GM18519 (cell line): Measurements from ENCODE around the gene CNTROB.

Experiments
- ATAC-seq: cut with Tn5 transposase; IDR thresholded peaks from one replicate; pipeline ENCODE4 v1.9.1; 2021; ENCODE audit warnings: mild to moderate bottlenecking, moderate library complexity; ENCODE audit not compliant: unreplicated experiment, low FRiP score

The CNTROB gene

GRCh38 chr17:7977805-7978204 is 45.8 kb downstream of the CNTROB start:
- ATAC-seq: no peak

DNA sequence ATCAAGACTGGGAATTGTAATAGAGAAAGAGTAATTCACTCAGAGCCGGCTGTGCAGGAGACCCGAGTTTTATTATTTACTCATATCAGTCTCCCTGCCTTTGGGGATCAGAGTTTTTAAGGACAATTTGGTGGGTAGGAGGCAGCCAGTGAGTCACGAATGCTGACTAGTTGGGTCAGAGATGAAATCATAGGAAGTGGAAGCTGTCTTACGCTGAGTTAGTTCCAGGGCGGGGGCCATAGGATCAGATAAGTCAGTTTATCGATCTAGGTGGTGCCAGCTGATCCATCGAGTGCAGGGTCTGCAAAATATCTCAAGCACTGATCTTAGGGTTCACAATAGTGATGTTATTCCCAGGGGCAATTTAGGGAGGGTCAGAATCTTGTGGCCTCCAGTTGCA is 50.2 kb downstream of the CNTROB start:
- ATAC-seq: no peak

DNA sequence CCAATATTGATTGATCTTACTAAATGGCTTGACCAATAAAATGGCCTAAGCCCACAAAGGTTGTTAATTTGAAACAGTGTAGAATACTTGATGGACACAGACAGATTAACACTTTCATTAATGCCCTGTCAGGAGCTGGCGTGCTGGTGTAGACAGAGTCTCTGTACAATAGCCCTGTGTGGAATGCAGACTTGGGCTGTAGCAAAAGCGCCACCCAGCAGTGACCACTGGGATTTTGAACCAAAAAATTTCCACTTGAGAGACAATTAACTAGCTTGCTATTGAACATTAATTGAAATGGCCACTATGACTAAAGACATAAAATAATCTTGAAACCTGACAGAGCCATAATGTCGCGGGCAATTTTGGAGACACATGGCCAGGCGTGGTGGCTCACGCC is 50.7 kb downstream of the CNTROB start:
- no peak for ATAC-seq

- ATAC-seq: no peak
Observed at GRCh38 chr17:7984904-7985303, 52.9 kb downstream of the CNTROB start.

DNA sequence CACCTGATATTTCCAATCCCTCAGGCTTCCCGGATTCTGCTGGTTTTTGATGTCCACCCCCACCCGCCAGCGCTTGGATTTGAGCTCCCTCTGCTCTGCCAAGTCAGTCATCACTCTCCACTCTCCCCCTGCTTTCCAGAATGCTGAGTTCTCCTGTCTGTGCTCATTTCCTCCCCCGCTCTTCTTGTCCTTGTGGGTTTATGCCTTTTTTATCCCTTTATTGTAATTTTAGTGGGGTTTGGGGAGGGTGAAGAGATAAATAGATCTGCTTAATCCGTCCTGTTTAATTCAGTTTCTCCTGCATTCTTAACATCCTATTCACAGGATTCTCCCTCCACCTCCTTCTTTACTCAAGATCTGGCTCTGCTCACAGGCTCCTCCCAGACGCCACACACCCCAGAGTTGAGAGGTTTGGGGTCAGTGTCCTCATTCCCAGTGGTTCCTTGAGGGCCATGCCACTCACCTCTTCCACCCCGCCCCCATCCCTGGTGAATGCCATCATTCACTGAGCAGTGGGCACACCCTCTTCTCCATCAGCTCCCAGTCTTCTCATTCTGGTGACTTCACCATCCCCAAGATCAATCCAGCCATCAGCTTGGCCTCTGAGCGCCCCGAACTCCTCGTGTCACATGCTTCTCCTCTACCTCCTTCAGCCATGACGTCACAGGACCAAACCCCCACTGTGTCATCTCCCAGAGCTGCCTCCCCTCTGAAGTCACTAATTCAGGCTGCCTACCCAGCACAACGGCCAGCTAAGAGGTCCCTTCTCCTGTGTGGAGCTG is 55.3 kb downstream of the CNTROB start:
- no peak for ATAC-seq

- no peak for ATAC-seq
Observed at GRCh38 chr17:7988750-7989178, 56.8 kb downstream of the CNTROB start.

- no peak for ATAC-seq
Observed at GRCh38 chr17:7989781-7990655, 58.0 kb downstream of the CNTROB start.

DNA sequence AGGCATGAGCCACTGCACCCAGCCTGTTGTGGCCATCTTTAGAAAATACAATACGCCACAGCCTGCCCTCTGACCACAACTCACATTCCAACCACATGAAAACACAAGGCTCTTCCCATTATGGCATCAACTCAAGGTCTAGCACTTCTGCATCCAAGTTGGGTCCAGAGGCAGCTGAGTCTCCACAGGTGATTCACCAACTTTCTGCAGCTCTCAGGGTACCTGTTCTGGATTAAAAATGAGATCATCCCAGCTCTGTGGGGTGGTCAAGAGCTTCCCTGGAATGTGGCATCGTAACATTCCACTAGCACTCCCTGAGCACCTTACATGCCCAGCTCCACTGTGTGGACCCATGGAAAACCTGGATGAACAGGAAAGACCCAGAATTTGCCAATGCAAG is 60.5 kb downstream of the CNTROB start:
- ATAC-seq: no peak

DNA sequence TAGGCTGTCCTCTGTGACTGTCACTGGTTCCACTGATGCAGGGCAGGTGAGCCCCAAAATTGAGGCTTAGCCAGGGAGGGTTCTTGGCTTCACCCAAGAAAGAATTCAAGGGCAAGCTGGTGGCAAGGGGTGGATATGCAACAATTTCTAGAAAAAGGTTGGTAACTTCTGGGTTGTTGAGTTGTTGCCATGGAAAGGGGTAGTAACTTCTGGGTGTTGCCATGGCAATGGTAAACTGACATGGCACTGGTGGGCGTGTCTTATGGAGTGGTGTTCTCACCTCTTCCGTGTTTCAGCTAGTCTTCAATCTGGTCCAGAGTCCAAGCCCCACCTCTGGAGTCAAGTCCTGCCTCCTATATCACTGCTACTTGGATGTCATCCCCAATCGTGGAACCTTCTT is 60.9 kb downstream of the CNTROB start:
- no peak for ATAC-seq

DNA sequence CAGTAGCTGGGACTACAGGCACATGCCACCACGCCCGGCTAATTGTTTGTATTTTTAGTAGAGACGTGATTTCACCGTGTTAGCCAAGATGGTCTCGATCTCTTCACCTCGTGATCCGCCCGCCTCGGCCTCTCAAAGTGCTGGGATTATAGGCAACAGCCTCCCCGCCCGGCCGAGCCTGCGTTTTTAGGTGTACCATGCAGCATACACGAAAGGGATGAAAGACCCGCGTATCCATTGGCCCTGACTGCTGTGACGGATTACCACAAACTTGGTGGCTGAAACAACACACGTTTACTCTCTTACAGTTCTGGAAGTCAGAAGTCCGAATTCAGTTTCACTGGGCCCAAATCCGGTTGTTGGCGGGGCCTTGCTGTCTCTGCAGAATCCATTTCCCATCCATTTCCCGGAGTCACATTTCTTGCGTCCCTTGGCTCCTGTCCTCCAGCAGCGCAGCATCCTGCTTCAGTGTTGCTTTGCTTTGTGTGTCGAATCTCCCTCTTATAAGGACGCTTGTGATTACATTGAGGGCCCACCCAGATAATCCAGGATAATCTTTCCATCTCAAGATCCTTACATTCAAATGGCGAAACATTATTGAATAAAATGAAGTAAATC is 62.1 kb downstream of the CNTROB start:
- ATAC-seq: no peak

- no peak for ATAC-seq
Observed at GRCh38 chr17:7995724-7996123, 63.7 kb downstream of the CNTROB start.

- no peak for ATAC-seq
Observed at GRCh38 chr17:7997186-7997585, 65.2 kb downstream of the CNTROB start.
